HG03025 (cell line): ENCODE data around the gene SEMA6A.

Source experiments
- ATAC-seq: cut with Tn5 transposase; IDR thresholded peaks from one replicate; pipeline ENCODE4 v1.9.1; 2021; ENCODE audit warnings: mild to moderate bottlenecking, moderate library complexity; ENCODE audit not compliant: unreplicated experiment, low FRiP score

SEMA6A gene

GRCh38 chr5:116442931-116443551 is 131.6 kb downstream of the SEMA6A start:
- ATAC-seq = no peak

GRCh38 chr5:116442095-116442534 is 132.5 kb downstream of the SEMA6A start:
- ATAC-seq = no peak

- ATAC-seq = no peak
Observed at GRCh38 chr5:116441223-116441622, 133.4 kb downstream of the SEMA6A start.

- no peak for ATAC-seq
Observed at GRCh38 chr5:116440457-116441001, 134.1 kb downstream of the SEMA6A start.

GRCh38 chr5:116439905-116440304 is 134.7 kb downstream of the SEMA6A start:
- ATAC-seq = no peak

- ATAC-seq = no peak
Observed at GRCh38 chr5:116438979-116439554, 135.6 kb downstream of the SEMA6A start.

GRCh38 chr5:116437922-116438578 is 136.6 kb downstream of the SEMA6A start:
- ATAC-seq = no peak

- ATAC-seq = no peak
Observed at GRCh38 chr5:116437351-116437705, 137.3 kb downstream of the SEMA6A start.

- ATAC-seq = no peak
Observed at GRCh38 chr5:116436674-116437350, 137.8 kb downstream of the SEMA6A start.

GRCh38 chr5:116428966-116429365 is 145.7 kb downstream of the SEMA6A start:
- no peak for ATAC-seq

- ATAC-seq = no peak
Observed at GRCh38 chr5:116428413-116428812, 146.2 kb downstream of the SEMA6A start.

GRCh38 chr5:116424951-116425350 is 149.7 kb downstream of the SEMA6A start:
- no peak for ATAC-seq

GRCh38 chr5:116424258-116424615 is 150.4 kb downstream of the SEMA6A start:
- no peak for ATAC-seq

GRCh38 chr5:116423587-116424257 is 150.9 kb downstream of the SEMA6A start:
- ATAC-seq = no peak

- ATAC-seq = no peak
Observed at GRCh38 chr5:116423141-116423540, 151.5 kb downstream of the SEMA6A start.

GRCh38 chr5:116421080-116421629 is 153.5 kb downstream of the SEMA6A start:
- ATAC-seq = no peak

GRCh38 chr5:116420540-116420939 is 154.1 kb downstream of the SEMA6A start:
- ATAC-seq = no peak

- ATAC-seq = no peak
Observed at GRCh38 chr5:116419258-116419657, 155.4 kb downstream of the SEMA6A start.

- ATAC-seq = no peak
Observed at GRCh38 chr5:116418774-116419173, 155.8 kb downstream of the SEMA6A start.

- ATAC-seq = no peak
Observed at GRCh38 chr5:116418016-116418415, 156.6 kb downstream of the SEMA6A start.
